AG09319 (cell line): ENCODE results near the gene MEF2A.
"Not testable (repeated sequence)": the region's sequence is repeated elsewhere in the genome, so short reads cannot be mapped to it uniquely, and the experiment has no call there.

ENCODE experiments used
- DNase-seq: peaks from one replicate; pipeline ENCODE4 v3.0.0-alpha.2; 2010; ENCODE audit warnings: low read depth; ENCODE audit errors: extremely low read depth
- TF ChIP-seq, protein P1 (sequence below): IDR thresholded peaks from 2 replicates; pipeline ENCODE4 v1.5.1; 2011; ENCODE audit warnings: low read depth, mild to moderate bottlenecking, inconsistent platforms, low read length, moderate library complexity

Gene MEF2A

DNA sequence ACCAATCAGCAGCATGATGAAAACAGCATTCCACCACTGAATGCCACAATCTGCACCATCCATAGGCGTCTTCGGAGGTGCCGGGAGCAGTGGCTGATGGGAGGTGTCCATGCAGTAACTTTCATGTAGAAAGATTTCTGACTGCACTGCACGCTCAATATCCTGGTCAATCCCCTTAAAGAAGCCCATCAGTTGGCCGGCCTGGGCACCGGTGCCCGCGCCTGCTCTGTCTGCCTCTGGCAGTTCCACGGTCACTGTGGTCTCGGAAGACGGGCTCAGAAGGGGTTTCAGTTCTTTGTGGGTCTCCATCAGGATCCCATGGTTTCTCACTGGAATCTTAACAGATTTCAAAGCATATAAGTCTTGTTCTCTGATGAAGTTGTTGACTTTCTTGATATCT is 163.5 kb downstream of the MEF2A start:
- TF ChIP-seq, protein P1, sequence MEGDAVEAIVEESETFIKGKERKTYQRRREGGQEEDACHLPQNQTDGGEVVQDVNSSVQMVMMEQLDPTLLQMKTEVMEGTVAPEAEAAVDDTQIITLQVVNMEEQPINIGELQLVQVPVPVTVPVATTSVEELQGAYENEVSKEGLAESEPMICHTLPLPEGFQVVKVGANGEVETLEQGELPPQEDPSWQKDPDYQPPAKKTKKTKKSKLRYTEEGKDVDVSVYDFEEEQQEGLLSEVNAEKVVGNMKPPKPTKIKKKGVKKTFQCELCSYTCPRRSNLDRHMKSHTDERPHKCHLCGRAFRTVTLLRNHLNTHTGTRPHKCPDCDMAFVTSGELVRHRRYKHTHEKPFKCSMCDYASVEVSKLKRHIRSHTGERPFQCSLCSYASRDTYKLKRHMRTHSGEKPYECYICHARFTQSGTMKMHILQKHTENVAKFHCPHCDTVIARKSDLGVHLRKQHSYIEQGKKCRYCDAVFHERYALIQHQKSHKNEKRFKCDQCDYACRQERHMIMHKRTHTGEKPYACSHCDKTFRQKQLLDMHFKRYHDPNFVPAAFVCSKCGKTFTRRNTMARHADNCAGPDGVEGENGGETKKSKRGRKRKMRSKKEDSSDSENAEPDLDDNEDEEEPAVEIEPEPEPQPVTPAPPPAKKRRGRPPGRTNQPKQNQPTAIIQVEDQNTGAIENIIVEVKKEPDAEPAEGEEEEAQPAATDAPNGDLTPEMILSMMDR = no peak
- no peak for DNase-seq

DNA sequence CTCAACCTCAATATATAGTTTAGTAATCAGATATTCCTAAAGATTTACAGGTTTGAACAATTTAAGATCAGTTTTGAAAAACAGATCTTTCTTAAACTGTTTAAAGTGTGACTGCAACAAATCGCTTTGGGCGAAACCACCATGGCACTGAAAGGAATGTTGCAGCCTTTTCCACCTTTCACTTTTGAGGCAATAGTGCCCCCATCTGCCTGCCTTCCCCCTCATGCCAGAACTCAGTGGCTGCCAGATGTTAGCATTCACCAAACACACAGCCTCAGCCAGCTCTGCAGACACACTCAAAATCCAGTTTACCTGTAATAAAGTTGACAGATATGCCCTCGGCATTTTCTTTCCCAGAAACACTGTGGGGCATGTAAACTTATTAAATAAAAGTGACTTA is 164.1 kb downstream of the MEF2A start:
- TF ChIP-seq, protein P1 = peak; percentile 53
- DNase-seq = no peak

DNA sequence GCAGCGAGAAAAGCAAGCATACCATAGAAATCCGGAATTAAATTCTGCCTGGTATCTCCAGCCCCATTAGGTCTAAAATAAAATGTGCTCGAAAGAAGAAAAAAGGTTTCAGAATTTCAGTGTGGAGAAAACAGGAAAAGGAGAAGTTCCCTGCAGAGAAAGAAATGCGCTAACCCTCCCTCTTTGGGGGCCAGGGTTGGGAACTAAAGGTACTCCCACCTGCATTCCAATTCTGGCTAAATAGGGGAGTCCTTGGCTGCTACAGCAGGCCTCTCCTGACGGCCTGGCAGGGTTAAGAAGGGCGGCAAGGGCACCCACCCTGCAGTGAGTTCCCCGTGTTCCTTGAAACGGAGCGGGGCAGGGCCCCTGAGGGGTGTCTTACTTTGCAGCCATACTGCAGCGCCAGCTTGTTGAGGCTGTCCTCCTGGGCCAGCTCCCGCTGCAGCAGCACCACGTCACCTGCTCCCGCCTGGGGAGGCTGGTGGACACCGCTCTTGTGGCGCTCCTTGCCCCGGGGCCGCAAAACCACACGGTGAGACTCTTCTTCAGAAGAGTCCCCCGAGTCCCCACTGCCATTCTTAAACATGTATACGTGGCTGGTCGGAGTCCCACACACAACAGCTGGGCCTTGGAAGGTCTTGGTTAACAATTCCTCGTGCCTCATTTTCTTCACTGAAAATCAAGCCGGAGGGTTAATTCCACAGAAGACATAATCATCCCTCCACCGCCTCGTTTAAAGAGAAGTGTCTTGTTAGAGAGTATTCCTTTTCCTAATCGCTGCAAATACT is 165.7 kb downstream of the MEF2A start:
- no peak for DNase-seq
- TF ChIP-seq, protein P1 = no peak

DNA sequence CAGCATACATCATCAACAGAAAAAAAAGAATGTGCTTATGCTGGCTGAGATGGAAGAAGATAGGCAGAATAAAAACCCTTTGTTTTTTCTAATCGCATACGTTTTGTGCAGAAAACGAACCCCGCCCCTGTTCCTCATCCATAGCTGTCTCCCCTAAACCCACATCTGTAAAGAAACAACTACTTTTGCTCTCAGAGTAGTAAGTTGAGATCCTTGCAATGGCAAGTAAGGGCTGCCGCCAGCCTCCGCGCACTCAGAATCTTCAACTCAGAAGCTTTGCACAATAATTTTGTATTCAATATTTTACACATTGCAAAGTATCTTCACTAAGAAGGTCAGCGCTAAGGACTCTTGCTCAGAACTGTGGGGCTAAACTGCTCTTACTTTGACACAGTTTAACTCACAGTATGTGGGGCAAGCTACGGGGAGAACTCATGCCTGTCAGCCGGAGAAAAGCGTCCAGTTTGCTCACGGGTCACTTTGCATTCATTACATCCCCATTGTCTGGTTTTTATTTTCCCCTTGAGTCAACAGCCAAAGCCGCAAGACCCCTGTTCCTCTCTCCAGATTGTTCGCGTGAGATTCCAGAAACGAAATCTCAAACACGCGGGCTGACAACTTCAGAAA is 166.5 kb downstream of the MEF2A start:
- TF ChIP-seq, protein P1 = no peak
- peak; percentile 12 for DNase-seq

DNA sequence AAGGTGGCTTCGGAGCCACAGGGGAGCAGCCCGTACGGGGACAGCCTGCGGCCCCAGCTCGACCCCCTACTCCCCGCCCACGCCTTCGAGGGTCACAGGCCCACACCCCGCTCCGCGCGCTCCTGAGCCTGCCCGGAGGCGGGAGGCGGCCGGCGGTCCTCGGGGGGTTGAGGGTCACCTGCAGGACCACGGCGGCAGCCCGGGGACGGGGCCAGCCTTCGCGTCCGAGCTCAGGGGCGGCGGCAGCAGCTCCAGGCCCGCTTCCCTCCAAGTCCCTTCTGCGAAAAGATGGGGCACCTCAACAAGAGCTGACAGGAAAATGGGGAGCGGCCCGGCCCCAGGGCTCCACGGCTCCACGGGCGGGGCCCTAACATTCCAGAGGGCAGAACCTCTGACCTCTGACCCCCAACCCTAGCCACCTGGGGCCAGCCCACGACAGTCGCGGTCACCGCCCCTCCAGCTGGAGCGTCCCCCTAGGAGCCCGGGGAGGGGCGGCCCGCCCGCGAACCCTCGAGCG is 167.0 kb downstream of the MEF2A start:
- TF ChIP-seq, protein P1 = no peak
- no peak for DNase-seq

DNA sequence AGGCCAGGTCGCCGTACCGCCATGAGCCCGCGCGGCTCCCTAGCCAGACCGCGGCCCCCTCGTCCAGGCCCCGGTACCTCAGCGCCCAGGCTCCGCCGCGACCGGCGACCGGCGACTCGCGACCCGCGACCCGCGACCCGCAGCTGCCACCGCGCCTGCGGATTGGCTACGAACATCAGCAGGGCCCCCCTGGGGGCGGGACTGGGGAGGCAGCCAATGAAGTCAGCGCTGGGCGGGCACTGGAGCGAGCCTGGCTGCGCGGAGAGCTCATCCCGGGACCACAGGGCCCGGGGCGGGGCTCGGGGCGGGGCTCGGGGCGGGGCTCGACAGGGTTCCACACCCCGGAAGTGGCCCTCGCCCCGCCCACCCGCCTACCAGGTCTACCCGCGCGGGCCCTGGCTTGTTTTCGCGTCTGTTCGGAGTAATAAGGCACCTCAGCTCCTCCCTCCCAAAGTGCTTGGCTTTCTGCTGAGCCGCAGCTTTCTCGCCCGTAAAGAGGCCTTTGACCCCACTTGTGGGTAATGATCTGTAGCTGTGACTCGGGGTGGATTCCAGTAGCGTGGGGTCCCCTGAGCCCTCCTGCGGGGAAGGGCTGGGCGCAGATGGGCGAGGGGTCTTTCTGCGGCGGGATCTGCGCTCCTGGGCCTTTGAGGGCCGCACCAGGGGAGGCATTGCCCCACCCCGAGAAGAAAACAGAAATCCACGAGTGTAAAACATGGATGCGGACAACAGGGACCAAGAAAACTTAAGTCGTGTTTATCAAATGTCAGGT is 167.7 kb downstream of the MEF2A start, which contains the start of gene LYSMD4:
LYSMD4 (minus strand) TSS at position 170 of the 772 bp plus-strand sequence. CDS start 1,438 bp downstream, outside the sequence.
- DNase-seq = peak; percentile 83
- TF ChIP-seq, protein P1 = no peak

DNA sequence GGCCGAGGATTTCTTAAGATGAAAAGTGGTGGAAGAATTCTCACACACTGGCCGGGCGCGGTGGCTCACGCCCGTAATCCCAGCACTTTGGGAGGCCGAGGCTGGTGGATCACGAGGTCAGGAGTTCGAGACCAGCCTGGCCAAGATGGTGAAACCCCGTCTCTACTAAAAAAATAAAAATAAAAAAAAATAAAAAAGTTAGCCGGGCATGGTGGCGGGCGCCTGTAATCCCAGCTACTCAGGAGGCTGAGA is 168.2 kb downstream of the MEF2A start:
- DNase-seq = not testable (repeated sequence)
